HEK293T (cell line): ENCODE data around the gene ZHX3.

Experiments used
- CTCF ChIA-PET: fragments of 350-600 bp; formaldehyde crosslinking; extraction: SDS; loops from one replicate; lab custom pipeline; 2021; ENCODE audit warnings: antibody characterized with exemption, inconsistent platforms; lab: Yijun Ruan, JAX
- POLR2A ChIA-PET: fragments of 350-600 bp; formaldehyde crosslinking; extraction: SDS; loops from one replicate; lab custom pipeline; 2020; ENCODE audit warnings: antibody characterized with exemption, inconsistent platforms; lab: Yijun Ruan, JAX
- DNase-seq: peaks from one replicate; pipeline ENCODE4 v3.0.0; 2012; ENCODE audit warnings: mixed read lengths; ENCODE audit errors: extremely low spot score
- ARNT ChIP-seq: fragments of 450-650 bp; IDR thresholded peaks from 2 replicates; pipeline ENCODE4 v1.6.1; 2017; ENCODE audit warnings: mild to moderate bottlenecking
- BHLHE40 ChIP-seq: fragments of 450-650 bp; IDR thresholded peaks from 2 replicates; pipeline ENCODE4 v1.6.1; 2016; ENCODE audit warnings: mild to moderate bottlenecking, moderate library complexity, borderline replicate concordance
- CTBP1 ChIP-seq: fragments of 450-650 bp; IDR thresholded peaks from 2 replicates; pipeline ENCODE4 v1.6.1; 2016; ENCODE audit warnings: borderline replicate concordance
- ELF4 ChIP-seq: fragments of 450-650 bp; IDR thresholded peaks from 2 replicates; pipeline ENCODE4 v1.6.1; 2017; ENCODE audit warnings: antibody characterized with exemption
- FOXA1 ChIP-seq: fragments of 450-650 bp; IDR thresholded peaks from 2 replicates; pipeline ENCODE4 v1.6.1; 2016; ENCODE audit warnings: mild to moderate bottlenecking
- FOXK2 ChIP-seq: fragments of 450-650 bp; IDR thresholded peaks from 2 replicates; pipeline ENCODE4 v1.6.1; 2016; ENCODE audit warnings: mild to moderate bottlenecking
- FOXM1 ChIP-seq: fragments of 450-650 bp; IDR thresholded peaks from 2 replicates; pipeline ENCODE4 v1.6.1; 2017; ENCODE audit warnings: mild to moderate bottlenecking, borderline replicate concordance
- HDGF ChIP-seq: fragments of 450-650 bp; IDR thresholded peaks from 2 replicates; pipeline ENCODE4 v1.6.1; 2017; ENCODE audit warnings: antibody characterized with exemption, borderline replicate concordance
- L3MBTL2 ChIP-seq: fragments of 450-650 bp; conservative IDR thresholded peaks from 2 replicates; pipeline ENCODE4 v1.6.1; 2016; ENCODE audit warnings: mild to moderate bottlenecking
- LEF1 ChIP-seq: fragments of 450-650 bp; IDR thresholded peaks from 2 replicates; pipeline ENCODE4 v1.6.1; 2017; ENCODE audit warnings: mild to moderate bottlenecking, borderline replicate concordance
- NFRKB ChIP-seq: fragments of 450-650 bp; IDR thresholded peaks from 2 replicates; pipeline ENCODE4 v1.6.1; 2016; ENCODE audit warnings: mild to moderate bottlenecking, moderate library complexity
- PKNOX1 ChIP-seq: fragments of 450-650 bp; IDR thresholded peaks from 2 replicates; pipeline ENCODE4 v1.6.1; 2016
- SP1 ChIP-seq: fragments of 450-650 bp; IDR thresholded peaks from 2 replicates; pipeline ENCODE4 v1.6.1; 2017
- SUZ12 ChIP-seq: fragments of 450-650 bp; IDR thresholded peaks from 2 replicates; pipeline ENCODE4 v1.6.1; 2016; ENCODE audit warnings: mild to moderate bottlenecking
- TARDBP ChIP-seq: fragments of 450-650 bp; IDR thresholded peaks from 2 replicates; pipeline ENCODE4 v1.6.1; 2016
- ZNF384 ChIP-seq: fragments of 450-650 bp; IDR thresholded peaks from 2 replicates; pipeline ENCODE4 v1.6.1; 2016

ZHX3 gene

GRCh38 chr20:41353530-41353929 lies 36.0 kb upstream of the ZHX3 start:
- TF ChIP-seq LEF1, result no peak
- TF ChIP-seq PKNOX1, result no peak
- no peak for TF ChIP-seq FOXM1
- TF ChIP-seq BHLHE40, result no peak
- no peak for TF ChIP-seq TARDBP
- TF ChIP-seq FOXK2, result no peak
- no peak for TF ChIP-seq ZNF384
- CTCF ChIA-PET, result interaction anchor here (0.6 kb wide), 1 partner anchor 121 kb away, joined by 4 read pairs; no protein-coding TSS in a partner anchor
- no peak for DNase-seq
- POLR2A ChIA-PET, result no interaction called here

- POLR2A ChIA-PET, result no interaction called here
- no peak for TF ChIP-seq SP1
- TF ChIP-seq SUZ12, result no peak
- no peak for TF ChIP-seq CTBP1
- no peak for TF ChIP-seq ZNF384
- no peak for TF ChIP-seq LEF1
- no peak for TF ChIP-seq FOXK2
- TF ChIP-seq BHLHE40, result no peak
- no peak for TF ChIP-seq L3MBTL2
- no peak for TF ChIP-seq PKNOX1
- CTCF ChIA-PET, result no interaction called here
- DNase-seq, result no peak
These were observed 35.1 kb upstream of the ZHX3 start for GRCh38 chr20:41352666-41353065.

- DNase-seq, result peak; percentile 40
- POLR2A ChIA-PET, result no interaction called here
- TF ChIP-seq ZNF384 (no peak), ARNT (no peak), HDGF (no peak), FOXM1 (no peak), CTBP1 (no peak), FOXA1 (no peak), SP1 (no peak)
- CTCF ChIA-PET, result interaction anchor here (0.6 kb wide), 1 partner anchor 76 kb away, joined by 3 read pairs; no protein-coding TSS in a partner anchor
These were observed 34.6 kb upstream of the ZHX3 start for GRCh38 chr20:41352106-41352505.

GRCh38 chr20:41350408-41350962 lies 33.0 kb upstream of the ZHX3 start:
- POLR2A ChIA-PET, result no interaction called here
- no peak for DNase-seq
- CTCF ChIA-PET, result interaction anchor here (0.7 to 1.1 kb wide), 3 partner anchors 10 to 1855 kb away, joined by 3 to 5 read pairs (median 3); partner anchors contain the start of gene LPIN3
- TF ChIP-seq L3MBTL2 (no peak), ARNT (no peak), PKNOX1 (no peak), HDGF (no peak)

GRCh38 chr20:41349943-41350342 lies 32.4 kb upstream of the ZHX3 start:
- ChIA-PET CTCF (interaction anchor here (1.0 to 1.1 kb wide), 2 partner anchors 9 to 10 kb away, joined by 3 to 5 read pairs; partner anchors contain the start of gene LPIN3), POLR2A (no interaction called here)
- DNase-seq, result no peak
- TF ChIP-seq FOXA1, result no peak
- TF ChIP-seq CTBP1, result no peak
- no peak for TF ChIP-seq TARDBP
- no peak for TF ChIP-seq HDGF
- no peak for TF ChIP-seq ELF4
- no peak for TF ChIP-seq PKNOX1
- TF ChIP-seq ZNF384, result no peak
- TF ChIP-seq SUZ12, result no peak
- TF ChIP-seq FOXM1, result no peak
- no peak for TF ChIP-seq L3MBTL2
- TF ChIP-seq ARNT, result no peak
- TF ChIP-seq LEF1, result no peak
- no peak for TF ChIP-seq FOXK2
- no peak for TF ChIP-seq SP1
- TF ChIP-seq NFRKB, result no peak
- no peak for TF ChIP-seq BHLHE40

- ChIA-PET POLR2A (no interaction called here), CTCF (interaction anchor here (1.0 to 1.1 kb wide), 2 partner anchors 9 to 10 kb away, joined by 3 to 5 read pairs; partner anchors contain the start of gene LPIN3)
- no peak for DNase-seq
- no peak for TF ChIP-seq L3MBTL2
- no peak for TF ChIP-seq TARDBP
- TF ChIP-seq FOXA1, result no peak
- no peak for TF ChIP-seq FOXM1
- TF ChIP-seq SP1, result no peak
- TF ChIP-seq NFRKB, result no peak
- no peak for TF ChIP-seq PKNOX1
- TF ChIP-seq LEF1, result no peak
- no peak for TF ChIP-seq ELF4
- no peak for TF ChIP-seq FOXK2
- no peak for TF ChIP-seq ARNT
- TF ChIP-seq BHLHE40, result no peak
These were observed 31.7 kb upstream of the ZHX3 start for GRCh38 chr20:41349266-41349665.
